GM23248 (cell line): Measurements from ENCODE around the gene SLC8A1. TPM values are rescaled to one million over a fixed set of nuclear protein-coding genes. Genes with fewer than 3 reads are reported as not detected.

Source experiments
- DNase-seq: peaks from one replicate; pipeline ENCODE4 v3.0.0-alpha.2; 2015
- H2AFZ ChIP-seq: fragments of 200-600 bp; sonication (generic); 2 replicates; pipeline ENCODE4 v1.6.1; 2016; ENCODE audit warnings: antibody characterized with exemption
- H3F3A ChIP-seq: fragments of 200-600 bp; sonication (generic); 2 replicates; pipeline ENCODE4 v1.6.1; 2016; ENCODE audit warnings: mild to moderate bottlenecking, antibody characterized with exemption, mixed run types; ENCODE audit not compliant: insufficient read depth
- H3K27ac ChIP-seq: fragments of 200-600 bp; sonication (generic); 2 replicates; pipeline ENCODE4 v1.5.1; 2016; ENCODE audit warnings: mild to moderate bottlenecking
- H3K27me3 ChIP-seq: fragments of 200-600 bp; sonication (generic); replicated peaks from 2 replicates; pipeline ENCODE4 v1.6.1; 2016; ENCODE audit warnings: mild to moderate bottlenecking; ENCODE audit not compliant: insufficient read depth
- H3K36me3 ChIP-seq: fragments of 200-600 bp; sonication (generic); 2 replicates; pipeline ENCODE4 v1.6.1; 2016; ENCODE audit warnings: low read depth, mild to moderate bottlenecking
- H3K4me1 ChIP-seq: fragments of 200-600 bp; sonication (generic); 2 replicates; pipeline ENCODE4 v1.6.1; 2016; ENCODE audit warnings: mild to moderate bottlenecking; ENCODE audit not compliant: insufficient read depth
- H3K4me2 ChIP-seq: fragments of 200-600 bp; sonication (generic); one replicate; pipeline ENCODE4 v1.6.1; 2016; ENCODE audit warnings: mild to moderate bottlenecking; ENCODE audit not compliant: unreplicated experiment
- H3K4me3 ChIP-seq: fragments of 200-600 bp; sonication (generic); 2 replicates; pipeline ENCODE4 v1.5.1; 2016; ENCODE audit warnings: mild to moderate bottlenecking
- H3K79me2 ChIP-seq: fragments of 200-600 bp; sonication (generic); 2 replicates; pipeline ENCODE4 v1.6.1; 2016; ENCODE audit warnings: mild to moderate bottlenecking; ENCODE audit not compliant: insufficient read depth
- H3K9ac ChIP-seq: fragments of 200-600 bp; sonication (generic); 2 replicates; pipeline ENCODE4 v1.6.1; 2016; ENCODE audit warnings: mild to moderate bottlenecking
- H3K9me2 ChIP-seq: fragments of 200-600 bp; sonication (generic); 2 replicates; pipeline ENCODE4 v1.6.1; 2016; ENCODE audit warnings: mixed run types, mild to moderate bottlenecking, moderate library complexity; ENCODE audit not compliant: insufficient read depth
- H3K9me3 ChIP-seq: fragments of 200-600 bp; sonication (generic); one replicate; pipeline ENCODE4 v1.6.1; 2017; ENCODE audit warnings: low read depth
- H4K20me1 ChIP-seq: fragments of 200-600 bp; sonication (generic); 2 replicates; pipeline ENCODE4 v1.6.0; 2016; ENCODE audit not compliant: insufficient read depth
- EZH2 ChIP-seq: fragments of 200-600 bp; sonication (generic); IDR thresholded peaks from 2 replicates; pipeline ENCODE4 v1.6.1; 2018; ENCODE audit warnings: antibody characterized with exemption, mild to moderate bottlenecking; ENCODE audit not compliant: insufficient read depth, poor library complexity, severe bottlenecking
- EZH2phosphoT487 ChIP-seq: fragments of 200-600 bp; sonication (generic); IDR thresholded peaks from 2 replicates; pipeline ENCODE4 v1.6.1; 2018; ENCODE audit warnings: antibody characterized with exemption, moderate library complexity, mild to moderate bottlenecking, low read depth; ENCODE audit not compliant: insufficient read depth
- WGBS, 2 experiments: methylation state at CpG; one replicate each; pipeline ENCODE4 v1.1.6; 2015 to 2017; ENCODE audit warnings: low lambda C conversion rate in 2 of 2, low coverage in 1 of 2; ENCODE audit errors: missing lambda C conversion rate in 2 of 2; 5-methylcytosine and 5-hydroxymethylcytosine counted together
- in situ Hi-C: fragments of 300-500 bp; cut with MboI; formaldehyde crosslinking; loops from 2 replicates; pipeline ENCODE4 v1.15.0; 2020
- polyA plus RNA-seq: library from polyadenylated mRNA; unstranded; fragments of >200 nt; fragmentation: Nextera tagmentation; extraction: Ambion mirVana; gene quantifications from 2 replicates; pipeline ENCODE4 v1.2.1, GENCODE V29; 2016
- total RNA-seq: library from RNA; depleted of rRNA; stranded (reverse); fragments of >200 nt; shearing (Covaris generic); gene quantifications from 2 replicates; pipeline ENCODE4 v1.2.3, GENCODE V29; 2014

Gene SLC8A1
- total and polyA plus RNA-seq, 2 experiments from 2014 or later = 13.8 to 83.4 TPM

DNA sequence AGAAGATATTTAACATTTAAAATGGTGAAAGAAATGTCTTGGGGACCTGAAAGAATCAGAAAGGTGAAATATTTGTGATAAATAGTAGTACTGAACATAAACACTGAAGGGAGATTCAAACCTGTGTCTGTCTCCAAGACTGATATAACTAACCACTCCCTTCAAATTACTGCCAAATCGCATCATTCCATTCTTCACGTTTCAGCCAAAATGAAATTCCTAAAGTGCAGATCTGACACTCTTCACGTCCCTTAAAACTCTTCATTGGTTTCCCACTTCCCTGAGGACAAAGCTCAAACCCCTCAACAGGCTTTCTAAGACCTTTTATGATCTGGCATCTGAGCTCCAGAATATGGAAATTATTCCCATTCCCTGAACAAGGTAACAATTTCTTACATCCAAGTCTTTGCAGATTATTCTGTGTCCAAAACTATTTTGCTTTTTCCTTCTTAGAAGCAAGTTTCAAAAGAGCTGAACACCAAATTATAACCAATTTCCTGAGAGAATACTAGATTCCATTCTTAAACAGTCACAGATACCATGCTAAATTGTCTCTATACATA lies 18.9 kb downstream of the SLC8A1 start:
- Histone ChIP-seq H3K4me2 (peak overlapping the region; percentile 39), H3K36me3 (no peaks in the 10 kb centered on the region; the same call in 1 of the 2 replicates), H3K4me3 (no peak overlapping the region), H3K9me3 (no peaks in the 10 kb centered on the region), H3K27me3 (no peaks in the 10 kb centered on the region), H3F3A (peaks cover 67% of the 10 kb centered on the region), H3K79me2 (peaks cover 78% of the 10 kb centered on the region), H3K9ac (no peak overlapping the region), H4K20me1 (no peaks in the 10 kb centered on the region), H2AFZ (no peak overlapping the region), H3K27ac (no peak overlapping the region), H3K4me1 (peaks cover 69% of the 10 kb centered on the region), H3K9me2 (no peaks in the 10 kb centered on the region)
- whole genome bisulfite sequencing, 2 experiments = 15 to 19% methylated on average over 3 of the region's 3 CpGs
- peak; percentile 24 for DNase-seq
- in situ Hi-C loops = no loop called here
- no peak for TF ChIP-seq EZH2
- TF ChIP-seq EZH2phosphoT487 = no peak

DNA sequence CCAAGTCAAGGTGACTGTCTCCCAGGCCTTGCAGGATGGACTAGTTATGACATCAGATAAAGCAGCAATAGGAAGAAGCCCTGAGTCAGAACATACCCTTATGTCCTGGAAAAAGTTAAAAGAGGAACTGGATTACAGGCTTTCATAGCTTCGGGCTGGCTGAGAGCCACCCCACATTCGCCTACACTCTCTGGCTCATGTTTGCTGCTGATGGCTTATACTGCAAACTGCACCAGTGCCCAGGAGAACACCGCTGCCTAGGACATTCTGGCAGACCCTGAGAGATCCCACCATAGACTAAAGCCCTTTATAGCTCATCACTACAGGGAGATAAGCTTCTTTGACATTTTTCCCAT lies 20.3 kb downstream of the SLC8A1 start:
- H3K9me2 ChIP-seq = no peaks in the 10 kb centered on the region
- no peaks in the 10 kb centered on the region for H3K9me3 ChIP-seq
- DNase-seq = peak; percentile 96
- peak overlapping the region; percentile 59 for H3K4me2 ChIP-seq
- TF ChIP-seq EZH2phosphoT487 = no peak
- TF ChIP-seq EZH2 = no peak
- H3K4me3 ChIP-seq = no peak overlapping the region
- H3F3A ChIP-seq = peaks cover 60% of the 10 kb centered on the region
- H3K27ac ChIP-seq = peak overlapping the region; percentile 66
- peaks cover 80% of the 10 kb centered on the region for H3K79me2 ChIP-seq
- in situ Hi-C loops = no loop called here
- no peaks in the 10 kb centered on the region for H4K20me1 ChIP-seq
- 4% methylated on average over 3 of the region's 3 CpGs for WGBS, 2 experiments
- peak overlapping the region; percentile 32; the same call in 1 of the 2 replicates for H3K9ac ChIP-seq
- peaks cover 66% of the 10 kb centered on the region for H3K4me1 ChIP-seq
- no peak overlapping the region for H2AFZ ChIP-seq
- no peaks in the 10 kb centered on the region for H3K27me3 ChIP-seq
- no peaks in the 10 kb centered on the region; the same call in 1 of the 2 replicates for H3K36me3 ChIP-seq

DNA sequence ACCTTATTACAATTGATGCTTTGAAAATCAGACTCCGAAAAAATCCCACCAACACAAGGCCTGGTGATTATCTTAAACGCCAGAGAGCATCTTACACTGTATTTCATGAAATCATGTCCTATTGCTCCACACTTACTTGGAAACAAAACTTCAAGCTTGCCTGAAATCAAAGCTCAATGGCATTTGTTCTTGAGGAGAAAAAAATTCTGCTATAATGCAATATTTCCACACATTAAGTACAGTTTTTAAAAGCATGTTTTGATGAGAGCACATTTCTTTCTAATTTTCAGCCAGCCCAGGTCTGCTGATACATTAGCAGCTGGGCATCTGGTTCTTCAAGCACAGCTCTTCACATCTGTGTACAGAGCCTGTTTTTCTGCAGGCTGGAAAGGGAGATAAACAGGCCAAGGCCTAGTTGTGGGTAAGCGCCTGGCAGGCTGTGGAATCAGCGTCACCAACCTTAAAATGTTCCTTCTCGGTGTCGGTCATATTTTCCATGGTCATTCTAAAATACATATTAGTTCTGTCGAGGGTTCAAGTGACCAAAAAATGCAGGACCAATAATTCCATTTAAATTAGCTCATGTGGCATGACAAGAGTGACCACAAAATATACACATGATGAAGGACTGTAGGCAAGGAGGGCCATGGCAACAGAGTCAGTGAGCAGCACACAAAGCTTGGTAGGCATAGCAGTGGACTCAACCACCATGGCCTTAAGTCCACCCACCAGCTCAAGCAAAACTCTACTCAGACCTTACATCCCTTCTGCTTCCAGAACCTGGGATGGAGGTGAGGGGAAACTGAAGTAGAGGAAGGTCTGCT lies 20.9 kb downstream of the SLC8A1 start:
- no peak for DNase-seq
- Histone ChIP-seq H3K9me2 (no peaks in the 10 kb centered on the region), H3F3A (peaks cover 54% of the 10 kb centered on the region), H3K4me1 (peaks cover 63% of the 10 kb centered on the region), H2AFZ (no peak overlapping the region), H3K9ac (peak overlapping the region; percentile 10; the same call in 1 of the 2 replicates), H3K36me3 (no peaks in the 10 kb centered on the region; the same call in 1 of the 2 replicates), H3K4me2 (no peak overlapping the region), H3K27ac (peak overlapping the region; percentile 66), H3K79me2 (peaks cover 80% of the 10 kb centered on the region), H3K27me3 (no peaks in the 10 kb centered on the region), H3K4me3 (no peak overlapping the region), H4K20me1 (no peaks in the 10 kb centered on the region), H3K9me3 (no peaks in the 10 kb centered on the region)
- 91 to 92% methylated on average over 7 of the region's 7 CpGs for WGBS, 2 experiments
- in situ Hi-C loops = no loop called here
- TF ChIP-seq EZH2phosphoT487 (no peak), EZH2 (no peak)

DNA sequence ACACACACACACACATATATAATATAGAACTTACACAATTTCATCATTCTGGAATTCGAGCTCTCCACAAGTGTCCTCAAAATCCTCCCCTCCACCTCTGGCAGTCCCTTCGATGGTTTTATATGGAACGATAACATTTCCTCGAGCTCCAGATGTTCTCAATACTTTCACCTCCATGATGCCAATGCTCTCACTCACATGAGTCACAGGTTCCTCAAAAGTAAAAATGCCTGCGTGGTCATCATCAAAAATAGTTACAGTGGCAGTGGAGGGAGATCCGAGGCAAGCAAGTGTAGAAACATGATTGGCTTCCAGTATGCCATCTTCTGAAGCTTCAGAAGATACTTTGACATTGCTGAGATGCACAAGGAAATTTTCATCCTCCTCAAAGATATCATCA lies 23.5 kb downstream of the SLC8A1 start:
- Histone ChIP-seq H3K9ac (no peak overlapping the region), H3K27ac (no peak overlapping the region), H3K79me2 (peaks cover 87% of the 10 kb centered on the region), H4K20me1 (no peaks in the 10 kb centered on the region), H3F3A (peaks cover 28% of the 10 kb centered on the region), H3K9me3 (no peaks in the 10 kb centered on the region), H3K36me3 (no peaks in the 10 kb centered on the region; the same call in 1 of the 2 replicates), H2AFZ (no peak overlapping the region), H3K9me2 (no peaks in the 10 kb centered on the region), H3K4me3 (no peak overlapping the region), H3K4me1 (peaks cover 37% of the 10 kb centered on the region), H3K4me2 (no peak overlapping the region), H3K27me3 (no peaks in the 10 kb centered on the region)
- no peak for TF ChIP-seq EZH2phosphoT487
- no peak for TF ChIP-seq EZH2
- peak; percentile 70 for DNase-seq
- in situ Hi-C loops = no loop called here
- 24 to 25% methylated on average over 6 of the region's 6 CpGs for WGBS, 2 experiments
